Trophoblast cell (in vitro differentiated cells and primary cell): ENCODE data around the gene OR2C1.

ENCODE experiments used
- DNase-seq, 2 donors: peaks; one replicate each; pipeline ENCODE4 v3.0.0-alpha.2; 2016
- H2AFZ ChIP-seq: 2 replicates; pipeline ENCODE4 v1.6.1; 2013; ENCODE audit warnings: low read length, moderate library complexity, mild to moderate bottlenecking; ENCODE audit not compliant: insufficient read depth, poor library complexity
- H2AK5ac ChIP-seq: 2 replicates; pipeline ENCODE4 v1.6.1; 2013; ENCODE audit warnings: mild to moderate bottlenecking, low read length
- H2BK120ac ChIP-seq: 2 replicates; pipeline ENCODE4 v1.6.1; 2013; ENCODE audit warnings: low read length, mild to moderate bottlenecking, moderate library complexity; ENCODE audit not compliant: insufficient read depth, poor library complexity
- H2BK12ac ChIP-seq: 2 replicates; pipeline ENCODE4 v1.6.1; 2013; ENCODE audit warnings: mild to moderate bottlenecking, low read length, moderate library complexity
- H2BK5ac ChIP-seq: 2 replicates; pipeline ENCODE4 v1.6.1; 2013; ENCODE audit warnings: low read length, low read depth, moderate library complexity, mild to moderate bottlenecking; ENCODE audit not compliant: poor library complexity
- H3K14ac ChIP-seq: 2 replicates; pipeline ENCODE4 v1.6.1; 2013; ENCODE audit warnings: mild to moderate bottlenecking, low read length
- H3K18ac ChIP-seq: 2 replicates; pipeline ENCODE4 v1.6.1; 2013; ENCODE audit warnings: mild to moderate bottlenecking, low read length
- H3K23ac ChIP-seq: 2 replicates; pipeline ENCODE4 v1.6.1; 2013; ENCODE audit warnings: low read length
- H3K27ac ChIP-seq: 2 replicates; pipeline ENCODE4 v1.5.1; 2013; ENCODE audit warnings: low read depth, mild to moderate bottlenecking, inconsistent platforms, low read length, moderate library complexity
- H3K27me3 ChIP-seq: 2 replicates; pipeline ENCODE4 v1.6.1; 2013; ENCODE audit warnings: inconsistent platforms, mild to moderate bottlenecking, low read length, moderate library complexity; ENCODE audit not compliant: insufficient read depth
- H3K36me3 ChIP-seq, 2 experiments: 1 replicate in 1 of 2; 2 replicates in 1 of 2; pipeline ENCODE4 v1.6.1; 2013; ENCODE audit warnings: low read length in 2 of 2, mild to moderate bottlenecking in 2 of 2, moderate library complexity in 1 of 2; ENCODE audit not compliant: insufficient read depth in 2 of 2, control insufficient read depth in 1 of 2
- H3K4ac ChIP-seq: 2 replicates; pipeline ENCODE4 v1.6.1; 2013; ENCODE audit warnings: low read depth, mild to moderate bottlenecking, low read length, moderate library complexity
- H3K4me1 ChIP-seq, 2 experiments: 1 replicate in 1 of 2; 2 replicates in 1 of 2; pipeline ENCODE4 v1.6.1; 2013; ENCODE audit warnings: low read length in 2 of 2, mild to moderate bottlenecking in 2 of 2, moderate library complexity in 1 of 2; ENCODE audit not compliant: insufficient read depth in 2 of 2, control insufficient read depth in 1 of 2
- H3K4me2 ChIP-seq: 2 replicates; pipeline ENCODE4 v1.6.1; 2013; ENCODE audit warnings: inconsistent platforms, mild to moderate bottlenecking, low read length, moderate library complexity
- H3K4me3 ChIP-seq: 2 replicates; pipeline ENCODE4 v1.5.1; 2013; ENCODE audit warnings: mild to moderate bottlenecking, low read depth, low read length, inconsistent platforms
- H3K79me1 ChIP-seq: one replicate; pipeline ENCODE4 v1.6.1; 2013; ENCODE audit warnings: low read length
- H3K79me2 ChIP-seq: 2 replicates; pipeline ENCODE4 v1.6.1; 2013; ENCODE audit warnings: low read length, mild to moderate bottlenecking; ENCODE audit not compliant: control insufficient read depth, insufficient read depth, poor library complexity
- H3K9ac ChIP-seq: 2 replicates; pipeline ENCODE4 v1.6.1; 2013; ENCODE audit warnings: mild to moderate bottlenecking, low read length
- H3K9me3 ChIP-seq: 2 replicates; pipeline ENCODE4 v1.6.1; 2013; ENCODE audit warnings: low read depth, mild to moderate bottlenecking, control low read depth, inconsistent platforms, low read length; ENCODE audit not compliant: insufficient read depth
- H4K12ac ChIP-seq: 2 replicates; pipeline ENCODE4 v1.6.1; 2013; ENCODE audit warnings: low read depth, mild to moderate bottlenecking, low read length, moderate library complexity
- H4K8ac ChIP-seq: 2 replicates; pipeline ENCODE4 v1.6.1; 2013; ENCODE audit warnings: low read depth, mild to moderate bottlenecking, low read length, moderate library complexity
- H4K91ac ChIP-seq: one replicate; pipeline ENCODE4 v1.6.1; 2013; ENCODE audit warnings: low read depth, mild to moderate bottlenecking, low read length, moderate library complexity
- WGBS: extraction: QIAGEN DNeasy Blood & Tissue Kit; methylation state at CpG from one replicate; pipeline ENCODE4 v1.1.7; 2013; ENCODE audit warnings: missing lambda C conversion rate; ENCODE audit not compliant: insufficient read length, insufficient coverage; ENCODE audit errors: extremely low coverage; 5-methylcytosine and 5-hydroxymethylcytosine counted together

The OR2C1 gene

GRCh38 chr16:3383045-3383448, 27.4 kb downstream of the OR2C1 start:
- H2AK5ac ChIP-seq: no peak overlapping the region

DNA sequence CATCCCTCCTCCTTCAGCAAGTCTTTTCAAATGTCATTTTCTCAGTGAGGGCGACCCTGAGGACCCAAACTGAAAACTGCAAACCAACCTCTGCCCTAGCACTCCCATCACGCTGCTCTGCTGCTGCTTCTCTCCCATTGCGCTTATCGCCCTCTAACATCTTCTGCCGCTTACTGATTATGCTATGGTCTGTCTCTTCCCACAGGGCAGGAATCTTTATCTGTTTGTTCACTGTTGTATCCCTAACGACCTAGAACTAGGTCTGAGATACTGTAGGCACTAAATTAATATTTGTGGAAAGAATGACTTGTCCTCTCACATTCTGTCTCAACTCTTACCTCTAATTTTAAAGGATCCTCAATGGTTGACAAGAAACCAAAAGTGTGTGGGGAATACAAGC, 32.6 kb downstream of the OR2C1 start:
- H3K79me1 ChIP-seq: no peaks in the 10 kb centered on the region

More at GRCh38 chr16:3383045-3383448, 27.4 kb downstream of the OR2C1 start:
- no peak for DNase-seq
- H3K9me3 ChIP-seq: peaks cover 36% of the 10 kb centered on the region
- no peak overlapping the region for H4K8ac ChIP-seq
- H3K14ac ChIP-seq: no peak overlapping the region
- no peaks in the 10 kb centered on the region for H3K27me3 ChIP-seq
- H2BK12ac ChIP-seq: no peak overlapping the region
- H3K79me1 ChIP-seq: no peaks in the 10 kb centered on the region
- H3K4me3 ChIP-seq: no peak overlapping the region
- H4K91ac ChIP-seq: no peak overlapping the region
- H3K9ac ChIP-seq: no peak overlapping the region
- H3K4ac ChIP-seq: no peak overlapping the region
- no peak overlapping the region for H3K4me2 ChIP-seq
- H2AFZ ChIP-seq: no peak overlapping the region
- WGBS: no CpG with 5 or more reads among the region's 10 CpGs
- no peaks in the 10 kb centered on the region for H3K4me1 ChIP-seq
- no peaks in the 10 kb centered on the region for H3K79me2 ChIP-seq
- peaks cover 28 to 31% of the 10 kb centered on the region in 2 experiments for H3K36me3 ChIP-seq
- no peak overlapping the region for H3K23ac ChIP-seq
- no peak overlapping the region for H2BK5ac ChIP-seq
- H2BK120ac ChIP-seq: no peak overlapping the region
- H3K27ac ChIP-seq: no peak overlapping the region
- H4K12ac ChIP-seq: no peak overlapping the region
- H3K18ac ChIP-seq: no peak overlapping the region

GRCh38 chr16:3389663-3390338, 34.1 kb downstream of the OR2C1 start:
- no peaks in the 10 kb centered on the region for H3K79me1 ChIP-seq
- H3K4me3 ChIP-seq: no peak overlapping the region
- H2AK5ac ChIP-seq: no peak overlapping the region
- no CpG with 5 or more reads among the region's 9 CpGs for WGBS
- H2AFZ ChIP-seq: no peak overlapping the region
- H3K4me1 ChIP-seq: no peaks in the 10 kb centered on the region
- no peak overlapping the region for H4K8ac ChIP-seq
- H4K12ac ChIP-seq: no peak overlapping the region
- no peak overlapping the region for H4K91ac ChIP-seq
- H3K23ac ChIP-seq: no peak overlapping the region
- H3K9ac ChIP-seq: no peak overlapping the region
- peaks cover 11% of the 10 kb centered on the region for H3K9me3 ChIP-seq
- no peak overlapping the region for H3K18ac ChIP-seq
- no peak for DNase-seq
- no peak overlapping the region for H2BK5ac ChIP-seq
- H3K4ac ChIP-seq: no peak overlapping the region
- H2BK120ac ChIP-seq: no peak overlapping the region
- no peaks in the 10 kb centered on the region for H3K27me3 ChIP-seq
- no peak overlapping the region for H3K27ac ChIP-seq
- no peaks in the 10 kb centered on the region for H3K79me2 ChIP-seq
- H2BK12ac ChIP-seq: no peak overlapping the region
- H3K4me2 ChIP-seq: no peak overlapping the region
- no peak overlapping the region for H3K14ac ChIP-seq
- H3K36me3 ChIP-seq: peaks cover 41 to 44% of the 10 kb centered on the region in 2 experiments

More for the DNA sequence above, 32.6 kb downstream of the OR2C1 start:
- Histone ChIP-seq H3K36me3 (peaks cover 43 to 45% of the 10 kb centered on the region in 2 experiments), H3K9me3 (peaks cover 21% of the 10 kb centered on the region), H3K4me2 (no peak overlapping the region), H2BK5ac (no peak overlapping the region), H4K8ac (no peak overlapping the region), H3K4me3 (no peak overlapping the region), H4K12ac (no peak overlapping the region), H3K14ac (no peak overlapping the region), H2AK5ac (no peak overlapping the region), H3K4me1 (no peaks in the 10 kb centered on the region), H2AFZ (no peak overlapping the region), H2BK12ac (no peak overlapping the region), H3K79me2 (no peaks in the 10 kb centered on the region), H4K91ac (no peak overlapping the region), H3K23ac (no peak overlapping the region), H2BK120ac (no peak overlapping the region), H3K9ac (no peak overlapping the region), H3K4ac (no peak overlapping the region), H3K27me3 (no peaks in the 10 kb centered on the region), H3K18ac (no peak overlapping the region), H3K27ac (no peak overlapping the region)
- no peak for DNase-seq
- WGBS: no CpG with 5 or more reads among the region's 6 CpGs

GRCh38 chr16:3400446-3400778, 44.7 kb downstream of the OR2C1 start:
- Histone ChIP-seq H3K9me3 (peaks cover 5% of the 10 kb centered on the region), H2BK12ac (no peak overlapping the region), H3K14ac (peak overlapping the region; percentile 76), H4K8ac (peak overlapping the region; percentile 87), H3K4me3 (peak overlapping the region; percentile 96), H2AK5ac (no peak overlapping the region), H3K79me1 (peaks cover 7% of the 10 kb centered on the region), H3K79me2 (peaks cover 7% of the 10 kb centered on the region), H3K4ac (peak overlapping the region; percentile 49), H3K4me1 (peaks cover 3 to 10% of the 10 kb centered on the region in 2 experiments), H3K27me3 (no peaks in the 10 kb centered on the region), H3K18ac (peak overlapping the region; percentile 57), H2BK5ac (peak overlapping the region; percentile 20), H3K4me2 (peak overlapping the region; percentile 90), H4K12ac (peak overlapping the region; percentile 57), H2AFZ (peak overlapping the region; percentile 82), H4K91ac (peak overlapping the region; percentile 50), H3K9ac (peak overlapping the region; percentile 95), H2BK120ac (peak overlapping the region; percentile 35), H3K27ac (peak overlapping the region; percentile 70), H3K36me3 (peaks cover 14 to 27% of the 10 kb centered on the region in 2 experiments), H3K23ac (no peak overlapping the region)
- no CpG with 5 or more reads among the region's 18 CpGs for WGBS
- no peak for DNase-seq
